Activated naive CD8-positive, alpha-beta T cell (primary cell): ENCODE data around the gene EPHA8.

Experiments used
- H3K27ac Mint-ChIP-seq: one replicate; pipeline ENCODE4 v1.8.0; 2021; ENCODE audit warnings: mixed read lengths
- H3K27me3 Mint-ChIP-seq: one replicate; pipeline ENCODE4 v1.8.0; 2021; ENCODE audit warnings: mixed read lengths
- H3K36me3 Mint-ChIP-seq: one replicate; pipeline ENCODE4 v1.8.0; 2021; ENCODE audit warnings: mixed read lengths
- H3K4me1 Mint-ChIP-seq: one replicate; pipeline ENCODE4 v1.8.0; 2021; ENCODE audit warnings: low read depth, mixed read lengths
- H3K4me3 Mint-ChIP-seq: one replicate; pipeline ENCODE4 v1.8.0; 2021; ENCODE audit warnings: mild to moderate bottlenecking, mixed read lengths
- H3K9me3 Mint-ChIP-seq: one replicate; pipeline ENCODE4 v1.8.0; 2021; ENCODE audit warnings: low read depth, mixed read lengths

The EPHA8 gene

DNA sequence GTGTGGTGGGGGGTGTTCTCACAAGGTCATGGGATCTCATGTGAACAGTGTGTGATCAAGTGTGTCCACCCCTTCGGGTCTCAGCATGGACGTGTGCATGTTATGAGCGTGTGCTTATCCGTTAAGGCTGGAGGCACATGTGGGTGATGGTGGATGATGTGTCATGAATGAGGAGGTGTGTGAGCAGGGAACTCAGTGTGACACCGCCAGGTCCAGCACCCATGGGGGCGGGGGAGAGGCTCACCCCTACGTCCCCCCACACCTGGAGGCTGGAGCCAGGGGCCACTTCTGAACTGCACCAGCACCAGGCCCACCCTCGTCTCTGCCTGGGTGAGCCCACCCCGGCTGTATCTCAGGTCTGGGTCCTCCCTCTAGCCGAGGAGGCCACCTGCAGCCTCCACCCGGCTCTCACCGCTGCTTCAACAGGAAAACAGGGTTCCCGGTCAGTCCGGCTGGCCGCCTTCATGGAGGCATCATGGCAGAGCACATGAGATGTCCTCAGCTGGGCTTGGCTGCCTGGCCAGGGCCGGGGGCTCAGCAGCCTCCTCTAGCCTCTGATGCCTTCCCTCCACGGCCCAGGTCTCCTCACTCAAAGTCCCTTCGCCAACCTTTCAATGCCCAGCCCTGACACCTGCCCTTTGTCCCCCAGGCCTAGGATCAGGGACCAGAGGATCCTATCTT, 38.9 kb downstream of the EPHA8 start:
- Mint-ChIP-seq H3K27me3 (peaks cover 16% of the 10 kb centered on the region), H3K4me1 (no peaks in the 10 kb centered on the region), H3K9me3 (no peaks in the 10 kb centered on the region), H3K27ac (no peak overlapping the region), H3K36me3 (no peaks in the 10 kb centered on the region), H3K4me3 (no peak overlapping the region)

DNA sequence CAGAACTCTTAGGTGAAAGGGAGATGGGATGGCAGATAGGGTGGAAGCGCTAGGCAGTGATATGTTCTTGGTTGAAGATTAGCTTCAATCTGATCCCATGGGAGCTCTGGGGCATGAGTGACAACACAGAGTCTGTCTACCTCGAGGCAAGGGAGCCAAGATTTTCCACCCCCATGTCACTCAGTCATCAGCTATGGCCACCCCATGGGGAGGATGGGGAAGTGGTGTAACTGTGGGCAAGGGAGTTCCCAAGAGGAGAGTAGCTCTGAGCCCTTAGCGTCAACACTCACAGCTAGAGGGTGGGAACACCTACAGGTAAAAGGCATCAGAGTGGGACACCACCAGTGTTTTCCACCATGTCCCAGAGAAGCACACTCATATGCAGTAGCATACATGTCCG, 42.9 kb downstream of the EPHA8 start:
- Mint-ChIP-seq H3K9me3 (no peaks in the 10 kb centered on the region), H3K27me3 (peaks cover 26% of the 10 kb centered on the region), H3K4me1 (no peaks in the 10 kb centered on the region), H3K36me3 (no peaks in the 10 kb centered on the region), H3K4me3 (no peak overlapping the region), H3K27ac (no peak overlapping the region)

DNA sequence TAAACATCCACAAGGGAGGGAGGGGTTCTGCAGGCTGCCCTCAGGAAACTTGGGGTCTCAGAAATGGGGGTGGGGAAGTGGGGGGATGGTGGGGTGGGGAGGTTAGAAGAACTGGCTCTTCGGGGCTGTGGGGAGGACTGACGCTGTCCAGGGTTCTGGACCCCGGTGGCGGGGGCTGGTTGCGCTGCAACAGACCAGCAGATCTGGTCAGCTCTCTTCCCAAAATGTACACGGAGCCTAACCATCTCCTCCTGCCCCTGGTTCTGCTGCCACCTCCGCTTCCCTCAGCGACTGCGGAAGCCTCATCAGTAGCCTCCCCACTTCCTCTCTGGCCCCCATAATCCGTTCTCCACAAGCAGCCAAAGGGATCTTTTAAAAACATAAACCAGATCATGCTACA, 43.9 kb downstream of the EPHA8 start:
- no peaks in the 10 kb centered on the region for H3K9me3 Mint-ChIP-seq
- no peaks in the 10 kb centered on the region for H3K4me1 Mint-ChIP-seq
- peaks cover 30% of the 10 kb centered on the region for H3K27me3 Mint-ChIP-seq
- no peak overlapping the region for H3K27ac Mint-ChIP-seq
- H3K36me3 Mint-ChIP-seq: no peaks in the 10 kb centered on the region
- no peak overlapping the region for H3K4me3 Mint-ChIP-seq

DNA sequence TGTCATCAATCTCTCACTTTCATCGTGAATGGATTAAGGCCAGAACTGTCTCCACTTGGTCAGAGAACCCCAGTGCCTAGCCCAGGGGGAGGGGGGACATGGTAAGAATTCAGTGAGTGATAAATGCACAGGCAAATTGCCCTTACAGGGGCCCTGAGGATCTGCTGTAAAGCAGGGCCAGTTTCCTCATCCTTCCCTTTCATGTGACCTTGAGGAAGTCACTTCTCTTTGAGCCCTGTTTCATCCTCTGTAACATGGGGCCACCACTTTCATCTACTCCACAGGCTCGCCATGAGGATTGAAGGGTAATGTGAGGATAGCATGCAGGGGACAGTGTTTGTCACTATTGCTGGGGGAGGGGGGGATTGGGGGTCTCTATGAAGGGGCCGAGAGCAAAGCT, 45.1 kb downstream of the EPHA8 start:
- H3K4me3 Mint-ChIP-seq: no peak overlapping the region
- no peaks in the 10 kb centered on the region for H3K36me3 Mint-ChIP-seq
- H3K9me3 Mint-ChIP-seq: no peaks in the 10 kb centered on the region
- peaks cover 31% of the 10 kb centered on the region for H3K27me3 Mint-ChIP-seq
- H3K4me1 Mint-ChIP-seq: no peaks in the 10 kb centered on the region
- H3K27ac Mint-ChIP-seq: no peak overlapping the region

DNA sequence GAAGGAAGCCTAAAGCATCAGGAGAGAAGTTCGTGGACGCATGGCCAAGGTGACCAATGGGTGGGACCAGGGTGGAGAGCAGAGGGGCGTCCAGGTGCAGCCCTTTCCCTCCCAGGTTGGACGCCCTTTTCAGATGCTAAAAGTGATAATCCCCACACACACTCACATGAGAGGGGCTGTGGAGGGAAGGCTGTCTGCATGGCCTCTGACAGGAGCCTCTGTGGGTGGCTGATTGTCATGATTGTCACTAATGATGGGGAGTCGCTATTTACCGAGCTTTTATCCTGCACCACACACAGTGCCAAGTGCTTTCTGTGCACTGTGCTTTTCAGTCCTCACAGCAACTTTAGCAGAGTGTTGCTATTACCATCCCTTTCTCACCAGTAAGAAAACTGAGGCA, 46.0 kb downstream of the EPHA8 start:
- H3K27ac Mint-ChIP-seq: no peak overlapping the region
- H3K9me3 Mint-ChIP-seq: no peaks in the 10 kb centered on the region
- H3K4me3 Mint-ChIP-seq: no peak overlapping the region
- H3K36me3 Mint-ChIP-seq: no peaks in the 10 kb centered on the region
- no peaks in the 10 kb centered on the region for H3K4me1 Mint-ChIP-seq
- peaks cover 30% of the 10 kb centered on the region for H3K27me3 Mint-ChIP-seq

DNA sequence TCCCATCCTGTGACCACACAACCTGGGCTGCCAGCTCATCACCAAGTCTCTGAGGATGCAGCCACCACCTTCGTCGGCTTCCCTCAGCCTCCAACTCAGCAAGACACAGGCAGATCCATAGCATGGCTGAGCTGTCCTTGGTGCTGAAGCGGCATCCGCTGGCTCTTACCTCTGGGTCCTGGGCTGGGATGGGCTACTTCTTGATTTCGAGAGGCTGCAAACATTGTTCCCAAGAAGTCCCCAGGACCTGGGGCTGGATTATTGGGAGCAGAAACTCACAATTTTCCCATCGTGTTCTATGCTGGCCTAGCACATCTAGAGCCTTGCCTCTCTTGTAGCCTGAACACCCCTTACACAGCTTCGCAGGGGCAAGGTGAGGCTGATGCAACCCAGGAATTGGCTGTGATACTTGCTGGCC, 48.2 kb downstream of the EPHA8 start:
- H3K27me3 Mint-ChIP-seq: peaks cover 25% of the 10 kb centered on the region

DNA sequence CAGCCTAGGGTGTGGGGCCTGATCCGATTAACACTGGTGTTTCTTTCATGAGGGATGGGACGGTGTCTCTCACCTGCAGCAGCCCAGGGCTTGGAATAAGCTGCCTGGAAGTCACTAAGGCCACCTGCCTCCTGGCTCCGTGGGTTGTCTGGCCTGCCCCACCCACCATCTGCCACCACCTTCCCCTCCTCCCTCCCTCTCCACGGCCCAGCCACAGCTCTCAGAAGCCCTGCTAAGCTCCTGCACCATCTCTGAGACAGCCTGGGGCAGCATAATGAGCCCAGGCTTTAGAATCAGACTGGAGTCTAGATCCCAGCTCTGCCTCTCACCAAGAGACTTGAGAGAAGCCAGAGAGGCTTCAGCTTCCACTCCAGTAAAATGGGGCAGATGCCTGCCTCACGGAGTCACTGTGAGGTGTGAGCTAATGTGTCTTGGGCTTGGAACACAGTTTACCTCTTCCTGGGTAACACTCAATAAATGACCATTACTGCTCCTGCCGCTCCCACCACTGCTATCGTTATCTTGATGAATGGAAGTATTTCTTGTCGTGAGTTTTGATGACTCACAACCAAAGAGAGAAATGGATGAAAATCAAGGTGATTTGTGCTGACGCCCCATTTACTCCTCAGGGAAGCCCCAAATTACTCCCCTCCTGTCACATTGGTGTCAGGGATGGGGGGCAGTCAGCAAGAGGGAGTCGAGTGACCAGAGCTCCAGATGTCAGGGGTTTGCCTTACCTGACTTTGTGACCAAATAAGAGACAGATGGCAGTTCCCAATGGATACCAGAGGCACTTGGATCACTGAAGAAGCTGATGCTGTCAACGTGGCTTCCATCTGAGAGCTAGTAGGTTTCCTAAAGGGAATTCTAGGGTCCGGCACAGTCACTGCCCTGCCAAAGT, 49.6 kb downstream of the EPHA8 start:
- no peak overlapping the region for H3K4me3 Mint-ChIP-seq
- H3K9me3 Mint-ChIP-seq: no peaks in the 10 kb centered on the region
- H3K36me3 Mint-ChIP-seq: no peaks in the 10 kb centered on the region
- peaks cover 24% of the 10 kb centered on the region for H3K27me3 Mint-ChIP-seq
- H3K27ac Mint-ChIP-seq: no peak overlapping the region
- no peaks in the 10 kb centered on the region for H3K4me1 Mint-ChIP-seq

More for the DNA sequence above, 48.2 kb downstream of the EPHA8 start:
- no peaks in the 10 kb centered on the region for H3K4me1 Mint-ChIP-seq
- H3K4me3 Mint-ChIP-seq: no peak overlapping the region
- H3K36me3 Mint-ChIP-seq: no peaks in the 10 kb centered on the region
- no peaks in the 10 kb centered on the region for H3K9me3 Mint-ChIP-seq
- H3K27ac Mint-ChIP-seq: no peak overlapping the region

DNA sequence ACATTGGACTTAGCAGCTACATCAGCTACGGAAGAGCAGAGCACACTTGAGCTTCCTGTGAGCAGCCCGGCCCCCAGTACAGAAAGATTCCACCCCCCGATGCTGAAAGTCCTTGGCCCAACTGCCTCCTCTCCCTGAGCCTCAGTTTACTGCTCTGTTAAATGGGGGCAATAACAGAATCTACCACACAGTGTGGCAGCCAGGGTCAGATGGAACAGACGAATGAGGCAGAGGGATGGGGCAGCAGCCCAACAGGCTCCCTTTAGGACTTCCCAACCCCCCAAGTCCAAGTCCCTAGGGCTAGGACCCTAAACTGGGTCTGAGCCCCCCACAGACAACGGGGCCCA, 50.3 kb downstream of the EPHA8 start:
- Mint-ChIP-seq H3K36me3 (no peaks in the 10 kb centered on the region), H3K27ac (no peak overlapping the region), H3K9me3 (no peaks in the 10 kb centered on the region), H3K4me3 (no peak overlapping the region), H3K27me3 (peaks cover 20% of the 10 kb centered on the region), H3K4me1 (no peaks in the 10 kb centered on the region)

DNA sequence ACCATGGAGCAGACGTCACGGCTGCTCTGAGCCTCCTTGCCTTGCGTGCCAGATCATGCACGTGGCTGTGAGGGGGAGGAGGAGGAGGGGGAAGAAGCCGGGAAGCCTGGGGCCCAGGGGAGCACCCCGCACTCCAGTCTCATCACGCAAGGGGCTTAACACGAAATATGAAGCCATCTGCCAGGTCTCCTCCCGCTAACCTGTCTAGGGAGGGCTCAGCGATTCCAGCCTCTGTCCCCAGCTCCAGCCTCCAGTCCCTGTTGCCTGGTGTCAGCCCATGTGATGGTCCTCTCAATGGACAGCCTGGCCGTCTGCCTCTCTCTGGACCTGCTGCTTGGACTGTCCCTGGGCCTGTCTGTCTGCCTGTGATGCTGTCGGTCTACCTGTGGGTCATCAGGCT, 50.7 kb downstream of the EPHA8 start:
- peaks cover 22% of the 10 kb centered on the region for H3K27me3 Mint-ChIP-seq
- H3K4me3 Mint-ChIP-seq: no peak overlapping the region
- no peaks in the 10 kb centered on the region for H3K36me3 Mint-ChIP-seq
- H3K4me1 Mint-ChIP-seq: no peaks in the 10 kb centered on the region
- H3K9me3 Mint-ChIP-seq: no peaks in the 10 kb centered on the region
- H3K27ac Mint-ChIP-seq: no peak overlapping the region

DNA sequence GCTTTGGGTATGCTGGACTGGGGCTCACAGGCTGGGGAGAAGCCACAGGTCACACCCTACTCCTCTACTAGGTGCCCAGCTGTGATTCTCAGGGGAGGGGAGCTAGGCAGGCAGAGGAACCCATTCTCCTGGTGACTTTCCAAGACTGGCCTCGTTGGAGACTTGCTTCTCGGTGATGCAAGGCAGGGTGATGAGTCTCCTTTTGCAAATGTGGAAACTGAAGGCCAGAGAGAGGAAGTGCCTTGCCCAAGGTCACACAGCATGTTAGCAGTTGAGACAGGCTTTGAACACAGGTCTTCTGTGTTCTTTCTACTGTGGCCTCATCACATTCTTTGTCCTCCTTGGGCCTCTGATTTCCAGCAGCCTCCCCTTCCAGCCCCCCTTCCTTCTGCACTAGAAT, 52.6 kb downstream of the EPHA8 start:
- H3K9me3 Mint-ChIP-seq: no peaks in the 10 kb centered on the region
- no peaks in the 10 kb centered on the region for H3K4me1 Mint-ChIP-seq
- no peaks in the 10 kb centered on the region for H3K36me3 Mint-ChIP-seq
- H3K27ac Mint-ChIP-seq: no peak overlapping the region
- peaks cover 23% of the 10 kb centered on the region for H3K27me3 Mint-ChIP-seq
- no peak overlapping the region for H3K4me3 Mint-ChIP-seq

DNA sequence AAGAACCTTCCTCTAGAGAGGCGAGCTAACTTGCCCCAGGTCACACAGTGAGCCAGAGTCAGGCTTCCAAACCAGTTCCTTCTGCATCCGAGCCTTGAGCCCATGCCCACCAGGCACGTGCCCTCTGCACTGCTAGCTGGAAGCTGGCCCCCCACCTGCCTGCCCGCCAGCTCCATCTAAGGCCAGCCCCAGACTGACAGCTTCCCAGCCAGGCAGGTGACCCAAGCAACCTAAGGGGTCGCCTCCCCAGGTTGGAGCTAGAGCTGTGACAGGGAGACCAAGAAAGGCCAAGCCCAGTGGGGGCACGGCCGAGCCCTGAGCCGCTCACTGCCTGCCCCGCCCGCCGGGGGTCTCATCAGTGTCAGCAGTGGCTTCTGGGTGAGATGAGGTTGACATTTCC, 53.3 kb downstream of the EPHA8 start:
- H3K9me3 Mint-ChIP-seq: no peaks in the 10 kb centered on the region
- no peaks in the 10 kb centered on the region for H3K36me3 Mint-ChIP-seq
- H3K4me1 Mint-ChIP-seq: no peaks in the 10 kb centered on the region
- peaks cover 17% of the 10 kb centered on the region for H3K27me3 Mint-ChIP-seq
- no peak overlapping the region for H3K4me3 Mint-ChIP-seq
- no peak overlapping the region for H3K27ac Mint-ChIP-seq

DNA sequence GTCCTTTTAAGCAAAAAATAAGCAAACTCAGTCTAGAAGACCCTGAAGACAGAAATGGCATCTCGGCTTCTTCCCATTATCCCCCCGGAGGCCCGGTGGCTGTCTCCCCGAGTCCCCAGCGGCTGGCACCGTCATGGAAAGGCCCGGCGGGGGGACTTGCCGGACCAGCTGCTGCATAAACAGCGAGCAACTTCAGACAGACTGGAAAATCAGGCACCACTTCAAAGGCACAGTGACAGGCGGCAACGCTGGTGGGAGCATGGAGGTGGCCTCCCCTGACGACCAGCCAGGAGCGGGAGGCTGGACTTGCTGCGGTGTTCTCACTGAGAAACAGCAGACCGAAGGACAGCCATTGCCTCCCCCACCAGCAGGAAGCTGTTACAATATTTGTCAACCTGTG, 54.8 kb downstream of the EPHA8 start:
- Mint-ChIP-seq H3K27me3 (peaks cover 16% of the 10 kb centered on the region), H3K4me1 (no peaks in the 10 kb centered on the region)

DNA sequence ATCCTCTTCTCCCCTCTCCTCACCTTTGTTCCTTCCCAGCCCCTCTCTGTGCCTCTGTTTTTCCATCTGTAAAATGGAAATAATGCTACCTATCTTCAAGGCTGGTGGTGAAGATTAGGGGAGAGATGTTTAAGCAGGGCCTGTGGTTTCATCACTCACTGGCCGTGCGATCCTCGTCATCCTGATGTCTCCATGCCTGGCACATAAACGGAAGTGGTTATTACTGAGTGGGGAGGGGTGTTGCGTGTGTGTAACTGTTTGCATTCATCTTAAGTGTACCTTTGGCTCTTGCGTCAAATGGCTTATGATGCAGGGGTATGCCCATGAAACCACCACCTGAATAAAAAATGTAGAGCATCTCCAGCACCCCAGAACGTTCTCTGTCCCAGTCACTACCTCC, 56.0 kb downstream of the EPHA8 start:
- no peaks in the 10 kb centered on the region for H3K36me3 Mint-ChIP-seq
- no peaks in the 10 kb centered on the region for H3K9me3 Mint-ChIP-seq
- H3K27me3 Mint-ChIP-seq: peaks cover 19% of the 10 kb centered on the region
- no peak overlapping the region for H3K4me3 Mint-ChIP-seq
- H3K4me1 Mint-ChIP-seq: no peaks in the 10 kb centered on the region
- H3K27ac Mint-ChIP-seq: no peak overlapping the region

More for the DNA sequence above, 54.8 kb downstream of the EPHA8 start:
- Mint-ChIP-seq H3K27ac (no peak overlapping the region), H3K4me3 (no peak overlapping the region), H3K9me3 (no peaks in the 10 kb centered on the region), H3K36me3 (no peaks in the 10 kb centered on the region)

DNA sequence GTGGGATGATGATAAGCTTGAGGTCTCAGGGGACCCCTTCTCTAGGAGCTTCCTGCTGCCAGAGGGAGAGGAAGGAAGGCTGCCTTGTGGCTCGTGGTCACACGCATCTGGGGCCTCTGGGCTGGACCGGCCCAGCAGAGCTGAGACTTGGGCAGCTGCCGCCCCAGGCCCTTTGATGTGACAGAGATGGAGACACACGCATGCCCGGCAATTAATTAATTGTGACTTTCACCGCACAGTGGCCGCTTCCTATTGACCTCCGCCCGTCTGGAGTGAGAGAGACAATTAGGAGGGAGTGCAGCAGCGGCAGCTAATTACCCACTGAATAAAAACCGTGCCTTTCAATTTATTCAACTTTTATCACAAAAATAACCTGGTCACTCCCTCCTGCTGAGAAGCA, 56.5 kb downstream of the EPHA8 start:
- Mint-ChIP-seq H3K27me3 (peaks cover 17% of the 10 kb centered on the region), H3K27ac (no peak overlapping the region), H3K9me3 (no peaks in the 10 kb centered on the region), H3K4me1 (no peaks in the 10 kb centered on the region), H3K36me3 (no peaks in the 10 kb centered on the region), H3K4me3 (no peak overlapping the region)

DNA sequence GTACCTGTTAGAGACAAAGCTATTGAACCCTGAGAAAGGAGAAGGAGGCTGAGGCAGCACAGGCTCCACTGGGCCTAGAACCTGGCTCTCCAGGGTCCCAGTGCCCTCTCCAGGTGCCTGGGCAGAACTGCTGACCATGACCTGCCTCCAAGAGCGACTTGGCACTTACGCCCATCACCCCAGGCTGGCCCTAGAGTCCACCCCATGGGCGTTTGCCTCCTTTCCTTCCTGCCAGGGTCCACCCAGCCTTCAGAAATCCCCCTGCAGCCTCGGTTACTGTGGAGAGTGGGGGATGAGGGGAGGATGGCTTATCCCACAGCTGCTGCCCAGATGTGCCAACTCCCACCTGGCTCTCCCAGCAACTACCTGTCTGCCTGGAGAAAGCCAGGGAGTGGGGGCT, 58.5 kb downstream of the EPHA8 start:
- Mint-ChIP-seq H3K27ac (no peak overlapping the region), H3K4me1 (no peaks in the 10 kb centered on the region), H3K27me3 (peaks cover 21% of the 10 kb centered on the region), H3K36me3 (no peaks in the 10 kb centered on the region), H3K4me3 (no peak overlapping the region), H3K9me3 (no peaks in the 10 kb centered on the region)
